ENCODE measurements around the gene P2RY4.
A peak's percentile ranks its signal among the peaks of the same experiment; 100 is the strongest.
"Not testable (repeated sequence)": the region's sequence is repeated elsewhere in the genome, so short reads cannot be mapped to it uniquely, and the experiment has no call there.

Gene P2RY4

GRCh38 chrX:70260104-70260503, at the start of gene P2RY4:
TSS of gene P2RY4 (minus strand) at chrX:70260204. CDS start at chrX:70259624, 580 bp downstream.
- H3K4me3 ChIP-seq (ENCODE audit: low read depth, low read length) = no peak within 1 kb of the TSS
- H3K9me3 ChIP-seq (ENCODE audit: control insufficient read depth, insufficient read depth, low read length) = no peaks in the 10 kb centered on the region
- no peaks in the 10 kb centered on the region for H3K27me3 ChIP-seq (ENCODE audit: control insufficient read depth, insufficient read depth, low read length)
- no peaks in the 10 kb centered on the region for H3K4me1 ChIP-seq (ENCODE audit: control insufficient read depth, insufficient read depth, low read length)
- no peaks in the 10 kb centered on the region for H3K36me3 ChIP-seq (ENCODE audit: control insufficient read depth, insufficient read depth, low read length)
- H3K9ac ChIP-seq (ENCODE audit: low read depth, low read length) = no peak within 1 kb of the TSS

- Histone ChIP-seq H3K4me1 (ENCODE audit: control insufficient read depth, insufficient read depth, low read length) (no peaks in the 10 kb centered on the region), H3K27me3 (ENCODE audit: control insufficient read depth, insufficient read depth, low read length) (no peaks in the 10 kb centered on the region), H3K4me3 (ENCODE audit: low read depth, low read length) (no peak overlapping the region), H3K36me3 (ENCODE audit: control insufficient read depth, insufficient read depth, low read length) (peaks cover 3% of the 10 kb centered on the region), H3K9ac (ENCODE audit: low read depth, low read length) (no peak overlapping the region), H3K9me3 (ENCODE audit: control insufficient read depth, insufficient read depth, low read length) (peaks cover 4% of the 10 kb centered on the region)
Measured at GRCh38 chrX:70301716-70302115, 41.7 kb upstream of the P2RY4 start.

GRCh38 chrX:70293621-70294020, 33.6 kb upstream of the P2RY4 start:
- Histone ChIP-seq H3K36me3 (ENCODE audit: control insufficient read depth, insufficient read depth, low read length) (peaks cover 3% of the 10 kb centered on the region), H3K4me3 (ENCODE audit: low read depth, low read length) (no peak overlapping the region), H3K9ac (ENCODE audit: low read depth, low read length) (no peak overlapping the region), H3K4me1 (ENCODE audit: control insufficient read depth, insufficient read depth, low read length) (peaks cover 3% of the 10 kb centered on the region), H3K27me3 (ENCODE audit: control insufficient read depth, insufficient read depth, low read length) (no peaks in the 10 kb centered on the region), H3K9me3 (ENCODE audit: control insufficient read depth, insufficient read depth, low read length) (no peaks in the 10 kb centered on the region)

- H3K36me3 ChIP-seq (ENCODE audit: control insufficient read depth, insufficient read depth, low read length) = peaks cover 3% of the 10 kb centered on the region
- H3K4me1 ChIP-seq (ENCODE audit: control insufficient read depth, insufficient read depth, low read length) = peaks cover 3% of the 10 kb centered on the region
- no peaks in the 10 kb centered on the region for H3K27me3 ChIP-seq (ENCODE audit: control insufficient read depth, insufficient read depth, low read length)
- H3K4me3 ChIP-seq (ENCODE audit: low read depth, low read length) = no peak overlapping the region
- no peak overlapping the region for H3K9ac ChIP-seq (ENCODE audit: low read depth, low read length)
- H3K9me3 ChIP-seq (ENCODE audit: control insufficient read depth, insufficient read depth, low read length) = peaks cover 2% of the 10 kb centered on the region
Measured at GRCh38 chrX:70292788-70293187, 32.8 kb upstream of the P2RY4 start.

- Histone ChIP-seq H3K36me3 (ENCODE audit: control insufficient read depth, insufficient read depth, low read length) (peaks cover 2% of the 10 kb centered on the region), H3K9ac (ENCODE audit: low read depth, low read length) (peak within 1 kb of the TSS; percentile 79), H3K9me3 (ENCODE audit: control insufficient read depth, insufficient read depth, low read length) (peaks cover 2% of the 10 kb centered on the region), H3K27me3 (ENCODE audit: control insufficient read depth, insufficient read depth, low read length) (no peaks in the 10 kb centered on the region), H3K4me3 (ENCODE audit: low read depth, low read length) (peak within 1 kb of the TSS; percentile 77), H3K4me1 (ENCODE audit: control insufficient read depth, insufficient read depth, low read length) (peaks cover 3% of the 10 kb centered on the region)
Measured at GRCh38 chrX:70289793-70290770, 30.1 kb upstream of the P2RY4 start, which contains the start of the genes KIF4A and PDZD11. TSS of gene KIF4A (plus strand) at chrX:70290104. CDS start at chrX:70290459, 355 bp downstream. TSS of gene PDZD11 (minus strand) at chrX:70289927. CDS start at chrX:70289341, 586 bp downstream.

GRCh38 chrX:70289168-70289792, 29.3 kb upstream of the P2RY4 start:
- H3K27me3 ChIP-seq (ENCODE audit: control insufficient read depth, insufficient read depth, low read length) = no peaks in the 10 kb centered on the region
- H3K4me1 ChIP-seq (ENCODE audit: control insufficient read depth, insufficient read depth, low read length) = peaks cover 3% of the 10 kb centered on the region
- peak overlapping the region; percentile 26 for H3K9ac ChIP-seq (ENCODE audit: low read depth, low read length)
- peaks cover 2% of the 10 kb centered on the region for H3K9me3 ChIP-seq (ENCODE audit: control insufficient read depth, insufficient read depth, low read length)
- peaks cover 2% of the 10 kb centered on the region for H3K36me3 ChIP-seq (ENCODE audit: control insufficient read depth, insufficient read depth, low read length)
- H3K4me3 ChIP-seq (ENCODE audit: low read depth, low read length) = peak overlapping the region; percentile 77

- H3K4me3 ChIP-seq (ENCODE audit: low read depth, low read length) = no peak within 1 kb of the TSS
- H3K4me1 ChIP-seq (ENCODE audit: control insufficient read depth, insufficient read depth, low read length) = no peaks in the 10 kb centered on the region
- H3K36me3 ChIP-seq (ENCODE audit: control insufficient read depth, insufficient read depth, low read length) = peaks cover 2% of the 10 kb centered on the region
- H3K9me3 ChIP-seq (ENCODE audit: control insufficient read depth, insufficient read depth, low read length) = peaks cover 2% of the 10 kb centered on the region
- H3K27me3 ChIP-seq (ENCODE audit: control insufficient read depth, insufficient read depth, low read length) = no peaks in the 10 kb centered on the region
- H3K9ac ChIP-seq (ENCODE audit: low read depth, low read length) = no peak within 1 kb of the TSS
Measured at GRCh38 chrX:70281951-70282350, 21.9 kb upstream of the P2RY4 start, which contains the start of gene RAB41. TSS of gene RAB41 (plus strand) at chrX:70282172. CDS start at chrX:70282218, 46 bp downstream.

- Histone ChIP-seq H3K9ac (ENCODE audit: low read depth, low read length) (no peak overlapping the region), H3K4me3 (ENCODE audit: low read depth, low read length) (no peak overlapping the region), H3K4me1 (ENCODE audit: control insufficient read depth, insufficient read depth, low read length) (no peaks in the 10 kb centered on the region), H3K9me3 (ENCODE audit: control insufficient read depth, insufficient read depth, low read length) (peaks cover 2% of the 10 kb centered on the region), H3K27me3 (ENCODE audit: control insufficient read depth, insufficient read depth, low read length) (no peaks in the 10 kb centered on the region), H3K36me3 (ENCODE audit: control insufficient read depth, insufficient read depth, low read length) (no peaks in the 10 kb centered on the region)
Measured at GRCh38 chrX:70280573-70280972, 20.6 kb upstream of the P2RY4 start.

- Histone ChIP-seq H3K4me3 (ENCODE audit: low read depth, low read length) (no peak overlapping the region), H3K9ac (ENCODE audit: low read depth, low read length) (no peak overlapping the region), H3K4me1 (ENCODE audit: control insufficient read depth, insufficient read depth, low read length) (no peaks in the 10 kb centered on the region), H3K27me3 (ENCODE audit: control insufficient read depth, insufficient read depth, low read length) (no peaks in the 10 kb centered on the region), H3K9me3 (ENCODE audit: control insufficient read depth, insufficient read depth, low read length) (peaks cover 2% of the 10 kb centered on the region), H3K36me3 (ENCODE audit: control insufficient read depth, insufficient read depth, low read length) (no peaks in the 10 kb centered on the region)
Measured at GRCh38 chrX:70279081-70279480, 19.1 kb upstream of the P2RY4 start.

GRCh38 chrX:70274029-70274428, 14.0 kb upstream of the P2RY4 start:
- not testable (repeated sequence) for H3K4me3 ChIP-seq (ENCODE audit: low read depth, low read length); H3K36me3 ChIP-seq (ENCODE audit: control insufficient read depth, insufficient read depth, low read length); H3K9me3 ChIP-seq (ENCODE audit: control insufficient read depth, insufficient read depth, low read length); H3K4me1 ChIP-seq (ENCODE audit: control insufficient read depth, insufficient read depth, low read length); H3K27me3 ChIP-seq (ENCODE audit: control insufficient read depth, insufficient read depth, low read length); H3K9ac ChIP-seq (ENCODE audit: low read depth, low read length)

- Histone ChIP-seq H3K4me1 (ENCODE audit: control insufficient read depth, insufficient read depth, low read length) (no peaks in the 10 kb centered on the region), H3K27me3 (ENCODE audit: control insufficient read depth, insufficient read depth, low read length) (no peaks in the 10 kb centered on the region), H3K4me3 (ENCODE audit: low read depth, low read length) (no peak within 1 kb of the TSS), H3K9me3 (ENCODE audit: control insufficient read depth, insufficient read depth, low read length) (no peaks in the 10 kb centered on the region), H3K9ac (ENCODE audit: low read depth, low read length) (no peak within 1 kb of the TSS), H3K36me3 (ENCODE audit: control insufficient read depth, insufficient read depth, low read length) (no peaks in the 10 kb centered on the region)
Measured at GRCh38 chrX:70268034-70268433, 8.0 kb upstream of the P2RY4 start, which contains the start of gene ARR3. TSS of gene ARR3 (plus strand) at chrX:70268334. CDS start at chrX:70269386, 1,052 bp downstream.

Data from iPS-15b (cell line).